Bronchial epithelial cell (primary cell): Measurements from ENCODE around the gene NUP214. TPM values are rescaled to one million over a fixed set of nuclear protein-coding genes. Genes with fewer than 3 reads are reported as not detected.
"Not testable (repeated sequence)": the region's sequence is repeated elsewhere in the genome, so short reads cannot be mapped to it uniquely, and the experiment has no call there.

ENCODE experiments used
- DNase-seq: peaks from one replicate; pipeline ENCODE4 v3.0.0-alpha.2; 2010; ENCODE audit warnings: low read depth
- FAIRE-seq: peaks from 2 replicates; lab custom pipeline; 2011; peaks lifted over from hg19 to GRCh38; lab: Jason Lieb, UNC
- H3K27me3 ChIP-seq: 2 replicates; pipeline ENCODE4 v1.5.1; 2011; ENCODE audit warnings: low read length; ENCODE audit not compliant: control insufficient read depth, insufficient read depth
- H3K36me3 ChIP-seq: 2 replicates; pipeline ENCODE4 v1.5.1; 2011; ENCODE audit warnings: low read length; ENCODE audit not compliant: control insufficient read depth, insufficient read depth
- H3K4me3 ChIP-seq: 2 replicates; pipeline ENCODE4 v1.5.1; 2011; ENCODE audit warnings: mild to moderate bottlenecking, low read depth, low read length, control low read depth
- total RNA-seq: library from RNA; depleted of rRNA; stranded (reverse); fragments of >200 nt; gene quantifications from 2 replicates; pipeline ENCODE4 v1.2.1, GENCODE V29; 2014
- TF ChIP-seq, protein P1 (sequence below): IDR thresholded peaks from 2 replicates; pipeline ENCODE4 v1.5.1; 2011; ENCODE audit warnings: mild to moderate bottlenecking, moderate library complexity, low read length, control low read depth, inconsistent platforms; ENCODE audit not compliant: insufficient read depth, severe bottlenecking

The NUP214 gene
- total RNA-seq, 1 donor from 2014 or later = 8.4 TPM

- TF ChIP-seq, protein P1, sequence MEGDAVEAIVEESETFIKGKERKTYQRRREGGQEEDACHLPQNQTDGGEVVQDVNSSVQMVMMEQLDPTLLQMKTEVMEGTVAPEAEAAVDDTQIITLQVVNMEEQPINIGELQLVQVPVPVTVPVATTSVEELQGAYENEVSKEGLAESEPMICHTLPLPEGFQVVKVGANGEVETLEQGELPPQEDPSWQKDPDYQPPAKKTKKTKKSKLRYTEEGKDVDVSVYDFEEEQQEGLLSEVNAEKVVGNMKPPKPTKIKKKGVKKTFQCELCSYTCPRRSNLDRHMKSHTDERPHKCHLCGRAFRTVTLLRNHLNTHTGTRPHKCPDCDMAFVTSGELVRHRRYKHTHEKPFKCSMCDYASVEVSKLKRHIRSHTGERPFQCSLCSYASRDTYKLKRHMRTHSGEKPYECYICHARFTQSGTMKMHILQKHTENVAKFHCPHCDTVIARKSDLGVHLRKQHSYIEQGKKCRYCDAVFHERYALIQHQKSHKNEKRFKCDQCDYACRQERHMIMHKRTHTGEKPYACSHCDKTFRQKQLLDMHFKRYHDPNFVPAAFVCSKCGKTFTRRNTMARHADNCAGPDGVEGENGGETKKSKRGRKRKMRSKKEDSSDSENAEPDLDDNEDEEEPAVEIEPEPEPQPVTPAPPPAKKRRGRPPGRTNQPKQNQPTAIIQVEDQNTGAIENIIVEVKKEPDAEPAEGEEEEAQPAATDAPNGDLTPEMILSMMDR = no peak
- DNase-seq (no peak), FAIRE-seq (no peak)
- H3K36me3 ChIP-seq = no peaks in the 10 kb centered on the region
- H3K4me3 ChIP-seq = no peak overlapping the region
- H3K27me3 ChIP-seq = no peaks in the 10 kb centered on the region
Observed at GRCh38 chr9:131270171-131271015, 145.0 kb downstream of the NUP214 start.

- DNase-seq, H3K4me3 ChIP-seq, H3K36me3 ChIP-seq, H3K27me3 ChIP-seq, FAIRE-seq: not testable (repeated sequence)
Observed at GRCh38 chr9:131271016-131271273, 145.6 kb downstream of the NUP214 start.

DNA sequence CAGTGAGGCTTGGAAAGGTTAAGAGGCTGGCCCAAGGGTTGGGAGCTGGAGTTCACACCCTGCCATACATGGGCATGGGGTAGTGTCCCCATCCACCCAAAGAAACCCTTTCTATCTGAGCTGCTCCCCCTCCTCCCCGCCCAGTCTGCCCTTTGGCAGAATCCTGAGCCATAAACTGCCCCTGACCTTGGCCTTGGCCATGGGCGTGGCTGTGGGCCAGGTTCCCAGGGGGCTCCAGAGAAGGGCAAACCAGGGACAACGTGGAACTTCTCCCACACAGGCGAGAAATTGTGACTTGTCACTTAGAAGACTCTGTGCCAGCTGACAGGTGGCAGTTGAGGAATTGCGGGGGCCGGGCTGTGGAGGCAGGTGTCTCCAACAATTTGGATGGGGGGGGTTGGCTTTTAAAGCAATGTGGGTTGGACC, 146.1 kb downstream of the NUP214 start:
- no peak for FAIRE-seq
- Histone ChIP-seq H3K4me3 (no peak overlapping the region), H3K27me3 (peaks cover 6% of the 10 kb centered on the region), H3K36me3 (no peaks in the 10 kb centered on the region)
- DNase-seq = no peak
- TF ChIP-seq, protein P1 = no peak

- TF ChIP-seq, protein P1 = no peak
- Histone ChIP-seq H3K27me3 (peaks cover 6% of the 10 kb centered on the region), H3K4me3 (no peak overlapping the region), H3K36me3 (no peaks in the 10 kb centered on the region)
- DNase-seq (no peak), FAIRE-seq (no peak)
Observed at GRCh38 chr9:131272212-131272611, 146.8 kb downstream of the NUP214 start.

- TF ChIP-seq, protein P1 = no peak
- Histone ChIP-seq H3K36me3 (no peaks in the 10 kb centered on the region), H3K27me3 (peaks cover 6% of the 10 kb centered on the region), H3K4me3 (no peak overlapping the region)
- no peak for DNase-seq
- no peak for FAIRE-seq
Observed at GRCh38 chr9:131273146-131273855, 147.9 kb downstream of the NUP214 start.

- DNase-seq = no peak
- TF ChIP-seq, protein P1 = no peak
- Histone ChIP-seq H3K36me3 (no peaks in the 10 kb centered on the region), H3K27me3 (peaks cover 8% of the 10 kb centered on the region), H3K4me3 (no peak overlapping the region)
- FAIRE-seq = no peak
Observed at GRCh38 chr9:131273856-131274673, 148.7 kb downstream of the NUP214 start.
